ENCODE results near the gene HOXA3. TPM values are rescaled to one million over a fixed set of nuclear protein-coding genes. Genes with fewer than 3 reads are reported as not detected.

The HOXA3 gene
- total RNA-seq, 1 donor from 2014 or later: not detected

- no peaks in the 10 kb centered on the region for H3K9me3 Mint-ChIP-seq
- no peak overlapping the region for H3K27ac Mint-ChIP-seq
- DNase-seq (ENCODE audit: low spot score): no peak
- intact Hi-C loops (cut with micrococcal nuclease): no loop called here
- no peak overlapping the region for H3K4me3 Mint-ChIP-seq (ENCODE audit: low read depth)
- peaks cover 34% of the 10 kb centered on the region for H3K27me3 Mint-ChIP-seq (ENCODE audit: low read depth)
- H3K36me3 Mint-ChIP-seq (ENCODE audit: low read depth): no peaks in the 10 kb centered on the region
- no peaks in the 10 kb centered on the region for H3K4me1 Mint-ChIP-seq (ENCODE audit: low read depth)
Observed at GRCh38 chr7:27124902-27125689, 27.3 kb downstream of the HOXA3 start.

DNA sequence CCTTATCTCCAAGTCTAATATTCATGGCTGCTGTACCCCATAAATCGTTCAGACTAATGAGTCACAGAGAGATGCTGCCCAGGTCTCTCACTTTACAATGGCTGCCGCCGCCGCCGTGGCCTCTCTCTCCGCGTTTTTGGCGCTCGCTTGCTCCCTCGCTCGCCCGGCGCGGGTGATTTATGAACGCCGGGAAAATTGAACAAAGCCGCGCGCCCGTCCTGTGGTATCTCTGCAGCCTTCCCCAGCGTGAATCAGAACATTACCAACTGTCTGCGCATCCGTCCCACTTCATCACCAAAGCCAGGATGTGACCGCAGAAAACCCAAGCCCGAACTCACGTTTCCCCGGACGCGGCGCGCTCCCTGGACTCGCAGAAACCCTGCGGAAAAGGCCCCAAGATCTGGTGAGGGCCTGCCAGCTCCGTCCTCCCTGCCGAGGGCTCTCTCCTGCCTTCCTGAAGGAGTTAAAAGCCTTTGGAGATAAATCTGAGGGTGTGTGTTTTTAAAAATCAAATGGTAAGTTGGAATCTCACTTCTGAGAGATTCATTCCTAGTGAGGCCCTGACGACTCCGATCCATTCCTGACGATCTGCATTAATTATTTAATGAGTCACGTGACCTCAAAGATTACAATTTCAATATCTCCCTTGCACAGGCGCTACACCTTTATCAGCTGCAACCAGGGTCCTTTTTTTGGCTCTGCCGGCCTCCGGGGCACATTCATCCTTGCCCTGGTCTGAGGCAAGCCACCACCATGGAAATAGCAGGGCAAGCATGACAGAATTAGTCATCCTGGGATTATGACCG lies 28.1 kb downstream of the HOXA3 start:
- DNase-seq (ENCODE audit: low spot score): no peak
- H3K27ac Mint-ChIP-seq: no peak overlapping the region
- intact Hi-C loops (cut with micrococcal nuclease): no loop called here
- peaks cover 32% of the 10 kb centered on the region for H3K27me3 Mint-ChIP-seq (ENCODE audit: low read depth)
- H3K36me3 Mint-ChIP-seq (ENCODE audit: low read depth): no peaks in the 10 kb centered on the region
- no peaks in the 10 kb centered on the region for H3K4me1 Mint-ChIP-seq (ENCODE audit: low read depth)
- no peaks in the 10 kb centered on the region for H3K9me3 Mint-ChIP-seq
- H3K4me3 Mint-ChIP-seq (ENCODE audit: low read depth): no peak overlapping the region

- no peaks in the 10 kb centered on the region for H3K9me3 Mint-ChIP-seq
- no peak overlapping the region for H3K4me3 Mint-ChIP-seq (ENCODE audit: low read depth)
- no peaks in the 10 kb centered on the region for H3K36me3 Mint-ChIP-seq (ENCODE audit: low read depth)
- no peak for DNase-seq (ENCODE audit: low spot score)
- H3K27me3 Mint-ChIP-seq (ENCODE audit: low read depth): peaks cover 28% of the 10 kb centered on the region
- no peak overlapping the region for H3K27ac Mint-ChIP-seq
- H3K4me1 Mint-ChIP-seq (ENCODE audit: low read depth): no peaks in the 10 kb centered on the region
- intact Hi-C loops (cut with micrococcal nuclease): no loop called here
Observed at GRCh38 chr7:27123477-27124053, 28.8 kb downstream of the HOXA3 start.

GRCh38 chr7:27123007-27123476 lies 29.3 kb downstream of the HOXA3 start:
- no peaks in the 10 kb centered on the region for H3K4me1 Mint-ChIP-seq (ENCODE audit: low read depth)
- H3K4me3 Mint-ChIP-seq (ENCODE audit: low read depth): no peak overlapping the region
- no peak for DNase-seq (ENCODE audit: low spot score)
- H3K27me3 Mint-ChIP-seq (ENCODE audit: low read depth): peaks cover 26% of the 10 kb centered on the region
- H3K27ac Mint-ChIP-seq: no peak overlapping the region
- no peaks in the 10 kb centered on the region for H3K9me3 Mint-ChIP-seq
- intact Hi-C loops (cut with micrococcal nuclease): no loop called here
- no peaks in the 10 kb centered on the region for H3K36me3 Mint-ChIP-seq (ENCODE audit: low read depth)

DNA sequence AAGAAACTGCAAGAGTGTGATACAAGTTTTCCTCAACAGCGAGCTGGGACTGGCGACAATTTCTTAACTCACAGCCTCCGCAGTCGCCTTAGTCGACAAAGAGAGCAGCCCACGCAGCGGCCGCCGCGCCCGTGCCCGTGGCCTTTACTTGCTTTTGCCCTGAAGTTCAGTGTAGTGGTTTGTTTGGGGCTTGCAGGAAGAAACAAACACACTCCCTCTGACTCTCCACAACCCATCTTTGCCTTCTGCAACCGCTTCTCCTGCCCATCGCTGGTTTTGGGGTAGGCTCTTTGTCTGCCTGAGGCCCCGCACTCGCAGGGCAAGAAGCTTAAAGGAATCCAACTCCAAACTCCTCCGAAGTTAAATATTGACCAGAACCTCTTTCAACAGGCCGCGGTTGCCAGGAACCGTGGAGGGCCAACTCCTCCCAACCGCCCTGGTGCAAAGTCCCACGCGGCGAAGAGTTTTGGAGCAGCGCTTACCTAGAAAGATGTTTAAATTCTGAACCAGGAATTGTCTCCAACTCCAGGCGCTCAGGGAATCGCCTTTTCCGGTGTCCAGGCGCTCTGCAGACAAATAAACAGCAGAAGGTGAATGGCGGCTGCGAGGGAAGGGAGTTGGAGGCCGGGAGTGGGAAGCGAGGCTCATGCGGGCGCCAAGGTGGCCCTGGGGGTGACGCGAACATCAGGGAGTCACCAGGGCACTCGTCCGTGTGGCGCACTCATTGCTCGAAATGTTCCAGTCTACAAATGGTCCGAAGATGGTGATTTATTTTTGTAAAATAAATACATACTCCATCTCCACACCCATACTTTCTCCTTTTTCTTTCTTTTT lies 30.1 kb downstream of the HOXA3 start:
- Mint-ChIP-seq H3K4me1 (ENCODE audit: low read depth) (no peaks in the 10 kb centered on the region), H3K27me3 (ENCODE audit: low read depth) (peaks cover 20% of the 10 kb centered on the region), H3K4me3 (ENCODE audit: low read depth) (no peak overlapping the region), H3K36me3 (ENCODE audit: low read depth) (no peaks in the 10 kb centered on the region), H3K9me3 (no peaks in the 10 kb centered on the region), H3K27ac (no peak overlapping the region)
- no peak for DNase-seq (ENCODE audit: low spot score)
- intact Hi-C loops (cut with micrococcal nuclease): no loop called here

DNA sequence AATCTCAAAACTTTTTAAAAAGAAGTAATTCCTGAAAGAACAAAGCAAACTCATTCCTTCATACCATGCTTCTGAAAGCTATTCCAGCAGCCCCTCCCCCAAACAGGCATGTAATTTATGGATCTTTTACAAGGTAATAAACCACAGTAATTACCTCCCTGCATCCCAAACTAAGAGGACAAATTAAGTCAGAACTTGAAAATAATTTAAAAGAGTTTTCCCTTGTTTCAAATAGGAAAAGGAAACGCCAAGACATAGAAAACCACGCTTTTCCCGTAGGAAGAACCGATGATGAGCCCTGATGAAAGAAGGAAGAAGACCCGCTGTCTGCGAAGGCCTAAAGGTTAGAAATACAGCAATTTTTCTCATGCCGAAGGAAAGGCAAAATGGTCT lies 30.7 kb downstream of the HOXA3 start:
- Mint-ChIP-seq H3K9me3 (no peaks in the 10 kb centered on the region), H3K27ac (no peak overlapping the region), H3K36me3 (ENCODE audit: low read depth) (no peaks in the 10 kb centered on the region), H3K27me3 (ENCODE audit: low read depth) (peaks cover 14% of the 10 kb centered on the region), H3K4me3 (ENCODE audit: low read depth) (no peak overlapping the region), H3K4me1 (ENCODE audit: low read depth) (no peaks in the 10 kb centered on the region)
- DNase-seq (ENCODE audit: low spot score): no peak
- intact Hi-C loops (cut with micrococcal nuclease): no loop called here

- H3K27me3 Mint-ChIP-seq (ENCODE audit: low read depth): peaks cover 3% of the 10 kb centered on the region
- no peaks in the 10 kb centered on the region for H3K9me3 Mint-ChIP-seq
- H3K4me3 Mint-ChIP-seq (ENCODE audit: low read depth): no peak overlapping the region
- H3K36me3 Mint-ChIP-seq (ENCODE audit: low read depth): no peaks in the 10 kb centered on the region
- no peak overlapping the region for H3K27ac Mint-ChIP-seq
- intact Hi-C loops (cut with micrococcal nuclease): no loop called here
- no peak for DNase-seq (ENCODE audit: low spot score)
- H3K4me1 Mint-ChIP-seq (ENCODE audit: low read depth): no peaks in the 10 kb centered on the region
Observed at GRCh38 chr7:27119412-27119911, 32.9 kb downstream of the HOXA3 start.

GRCh38 chr7:27118580-27118979 lies 33.8 kb downstream of the HOXA3 start:
- Mint-ChIP-seq H3K9me3 (no peaks in the 10 kb centered on the region), H3K27me3 (ENCODE audit: low read depth) (peaks cover 3% of the 10 kb centered on the region), H3K36me3 (ENCODE audit: low read depth) (no peaks in the 10 kb centered on the region), H3K27ac (no peak overlapping the region), H3K4me3 (ENCODE audit: low read depth) (no peak overlapping the region), H3K4me1 (ENCODE audit: low read depth) (no peaks in the 10 kb centered on the region)
- no peak for DNase-seq (ENCODE audit: low spot score)
- intact Hi-C loops (cut with micrococcal nuclease): no loop called here

DNA sequence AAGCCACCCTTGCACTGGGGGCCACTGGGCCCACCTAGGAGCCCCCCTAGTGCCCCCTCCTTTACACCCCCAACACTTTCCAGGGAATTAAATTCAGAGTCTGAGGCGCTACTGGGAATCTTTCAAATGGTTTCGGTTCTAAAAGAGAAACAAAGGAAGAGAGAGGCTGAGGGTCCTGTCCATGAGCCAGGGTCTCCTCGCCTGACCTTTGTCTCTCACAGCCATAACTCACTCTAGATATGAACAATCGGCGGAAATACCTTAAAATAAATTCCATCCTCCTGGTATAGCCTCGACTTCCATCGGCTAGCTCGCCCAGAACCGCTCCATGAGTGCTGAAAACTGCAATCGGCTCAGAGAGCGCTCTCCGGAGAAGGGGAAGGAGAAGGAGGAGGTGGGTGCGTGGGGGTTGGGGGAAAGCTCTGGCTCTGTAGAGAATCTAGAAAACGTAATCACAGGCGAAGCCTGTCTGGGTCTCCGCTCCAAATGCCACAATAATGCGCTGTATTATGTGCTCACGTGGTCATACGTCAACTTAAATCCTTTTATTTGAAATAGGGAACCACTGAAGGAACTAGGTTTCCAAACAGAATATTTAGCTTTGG lies 34.4 kb downstream of the HOXA3 start:
- no peak overlapping the region for H3K27ac Mint-ChIP-seq
- H3K27me3 Mint-ChIP-seq (ENCODE audit: low read depth): peaks cover 3% of the 10 kb centered on the region
- H3K4me3 Mint-ChIP-seq (ENCODE audit: low read depth): no peak overlapping the region
- no peaks in the 10 kb centered on the region for H3K36me3 Mint-ChIP-seq (ENCODE audit: low read depth)
- intact Hi-C loops (cut with micrococcal nuclease): no loop called here
- no peak for DNase-seq (ENCODE audit: low spot score)
- H3K9me3 Mint-ChIP-seq: no peaks in the 10 kb centered on the region
- H3K4me1 Mint-ChIP-seq (ENCODE audit: low read depth): no peaks in the 10 kb centered on the region

DNA sequence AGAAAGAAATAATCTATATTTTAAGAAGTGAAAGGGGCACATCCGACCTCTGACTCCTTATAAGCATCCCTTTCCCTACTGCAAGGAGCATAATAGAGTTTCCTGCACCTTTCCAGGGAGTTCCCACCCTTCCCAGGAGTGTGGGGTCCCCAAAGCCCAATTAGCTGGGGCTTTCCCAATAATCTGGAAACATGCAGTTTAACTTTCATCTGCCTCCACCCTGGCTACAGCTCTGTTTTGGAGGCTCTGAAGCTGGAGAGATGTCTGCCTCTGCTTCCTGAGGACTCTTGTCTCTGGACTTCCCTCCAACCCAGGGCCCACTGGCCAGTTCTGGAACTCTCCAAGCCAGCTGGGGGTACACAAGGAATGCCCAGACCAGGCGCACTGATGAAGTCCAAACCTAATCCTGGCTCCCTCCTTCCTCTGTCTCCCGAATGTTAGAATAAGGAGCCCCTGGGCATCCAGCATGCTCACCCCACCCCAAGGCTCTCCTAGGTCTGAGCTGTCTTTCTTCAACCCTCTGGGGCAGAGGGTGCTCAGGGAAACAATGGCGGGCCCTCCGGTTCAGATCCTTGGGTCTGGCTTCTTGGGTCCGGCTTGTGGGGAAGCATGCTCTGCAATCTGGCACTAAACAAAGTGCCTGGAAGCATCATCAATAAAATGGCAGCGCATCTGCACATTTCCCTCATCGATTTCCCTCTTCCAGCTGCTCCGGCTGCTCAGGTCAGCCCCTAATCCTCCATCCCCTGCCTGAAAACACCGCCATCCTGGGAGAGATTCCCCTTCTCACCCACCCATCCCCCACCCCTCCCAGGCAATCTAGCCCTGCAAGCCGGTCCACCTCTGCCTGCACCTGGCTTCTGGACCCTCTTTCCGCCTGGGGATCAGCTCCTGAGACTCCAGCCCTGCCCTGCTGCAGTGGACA lies 35.2 kb downstream of the HOXA3 start:
- no peaks in the 10 kb centered on the region for H3K36me3 Mint-ChIP-seq (ENCODE audit: low read depth)
- intact Hi-C loops (cut with micrococcal nuclease): no loop called here
- H3K27ac Mint-ChIP-seq: no peak overlapping the region
- H3K9me3 Mint-ChIP-seq: no peaks in the 10 kb centered on the region
- H3K4me1 Mint-ChIP-seq (ENCODE audit: low read depth): no peaks in the 10 kb centered on the region
- no peak overlapping the region for H3K4me3 Mint-ChIP-seq (ENCODE audit: low read depth)
- peaks cover 3% of the 10 kb centered on the region for H3K27me3 Mint-ChIP-seq (ENCODE audit: low read depth)
- no peak for DNase-seq (ENCODE audit: low spot score)
